ENCODE results near the gene PGBD5.
"Not testable (repeated sequence)": the region's sequence is repeated elsewhere in the genome, so short reads cannot be mapped to it uniquely, and the experiment has no call there.

The PGBD5 gene

GRCh38 chr1:230415405-230416132, 10.6 kb downstream of the PGBD5 start:
- no peak overlapping the region for H3K4me3 ChIP-seq (ENCODE audit: low read depth, low read length)
- no peak for TF ChIP-seq CTCF (IDR thresholded peaks at IDR 0.05; ENCODE audit: low read depth, low read length)

GRCh38 chr1:230414694-230415093, 11.4 kb downstream of the PGBD5 start:
- TF ChIP-seq CTCF (IDR thresholded peaks at IDR 0.05; ENCODE audit: low read depth, low read length), result no peak
- no peak overlapping the region for H3K4me3 ChIP-seq (ENCODE audit: low read depth, low read length)

- no peak for TF ChIP-seq CTCF (IDR thresholded peaks at IDR 0.05; ENCODE audit: low read depth, low read length)
- no peak overlapping the region for H3K4me3 ChIP-seq (ENCODE audit: low read depth, low read length)
These were observed 12.0 kb downstream of the PGBD5 start for GRCh38 chr1:230414102-230414501.

GRCh38 chr1:230413061-230413460, 13.1 kb downstream of the PGBD5 start:
- no peak for TF ChIP-seq CTCF (IDR thresholded peaks at IDR 0.05; ENCODE audit: low read depth, low read length)
- no peak overlapping the region for H3K4me3 ChIP-seq (ENCODE audit: low read depth, low read length)

- TF ChIP-seq CTCF (IDR thresholded peaks at IDR 0.05; ENCODE audit: low read depth, low read length), result no peak
- no peak overlapping the region for H3K4me3 ChIP-seq (ENCODE audit: low read depth, low read length)
These were observed 17.2 kb downstream of the PGBD5 start for GRCh38 chr1:230408971-230409370.

GRCh38 chr1:230407351-230407750, 18.8 kb downstream of the PGBD5 start:
- no peak overlapping the region for H3K4me3 ChIP-seq (ENCODE audit: low read depth, low read length)
- TF ChIP-seq CTCF (IDR thresholded peaks at IDR 0.05; ENCODE audit: low read depth, low read length), result no peak

GRCh38 chr1:230406727-230407126, 19.4 kb downstream of the PGBD5 start:
- not testable (repeated sequence) for H3K4me3 ChIP-seq (ENCODE audit: low read depth, low read length)

- no peak for TF ChIP-seq CTCF (IDR thresholded peaks at IDR 0.05; ENCODE audit: low read depth, low read length)
- no peak overlapping the region for H3K4me3 ChIP-seq (ENCODE audit: low read depth, low read length)
These were observed 22.7 kb downstream of the PGBD5 start for GRCh38 chr1:230403442-230403841.

Measured in WI38 (cell line).